MG63 (cell line): ENCODE data around the gene ZFAND2B. TPM values are rescaled to one million over a fixed set of nuclear protein-coding genes. Genes with fewer than 3 reads are reported as not detected.

Experiments used
- DNase-seq: peaks from one replicate; pipeline ENCODE4 v3.0.0-alpha.2; 2020
- H3K27me3 ChIP-seq: fragments of 250-450 bp; sonication (Bioruptor Pico); 2 replicates; pipeline ENCODE4 v1.5.1; 2020; ENCODE audit warnings: mild to moderate bottlenecking, moderate library complexity
- H3K36me3 ChIP-seq: fragments of 250-450 bp; sonication (Bioruptor Pico); 2 replicates; pipeline ENCODE4 v1.5.1; 2020; ENCODE audit warnings: mild to moderate bottlenecking, moderate library complexity
- H3K4me3 ChIP-seq: fragments of 250-450 bp; sonication (Bioruptor Pico); 2 replicates; pipeline ENCODE4 v1.5.1; 2020; ENCODE audit warnings: mild to moderate bottlenecking, moderate library complexity
- H3K9me3 ChIP-seq: fragments of 250-450 bp; sonication (Bioruptor Pico); 2 replicates; pipeline ENCODE4 v1.5.1; 2020; ENCODE audit warnings: mild to moderate bottlenecking, moderate library complexity
- total RNA-seq: library from RNA; depleted of rRNA; stranded (reverse); fragments of >200 nt; shearing (Covaris generic); gene quantifications from 2 replicates; pipeline ENCODE4 v1.2.3, GENCODE V29; 2014; ENCODE audit warnings: low replicate concordance

Gene ZFAND2B
- total RNA-seq, 1 experiment from 2014 or later = 72.7 TPM

DNA sequence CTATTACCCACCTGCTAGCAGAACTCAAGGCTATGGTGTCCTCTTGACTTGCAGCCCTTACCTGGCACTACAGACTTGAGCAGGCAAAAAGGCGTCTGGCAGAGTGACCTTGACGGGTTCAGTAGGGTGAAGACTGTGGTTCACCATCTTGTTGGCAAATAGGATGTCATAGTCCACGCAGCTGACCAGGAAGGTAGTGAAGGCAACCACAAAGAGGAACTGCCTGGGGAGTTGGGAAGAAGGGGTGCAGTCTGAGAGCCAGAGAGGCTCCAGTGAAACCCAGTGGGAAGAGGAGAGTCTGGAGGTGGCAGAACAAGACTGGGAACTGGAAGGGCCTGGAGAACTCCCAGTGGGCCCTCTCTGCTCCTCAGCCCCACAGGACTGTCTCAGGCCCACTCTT is 18.8 kb downstream of the ZFAND2B start:
- no peaks in the 10 kb centered on the region for H3K9me3 ChIP-seq
- no peak overlapping the region for H3K4me3 ChIP-seq
- peaks cover 54% of the 10 kb centered on the region for H3K36me3 ChIP-seq
- no peaks in the 10 kb centered on the region for H3K27me3 ChIP-seq
- no peak for DNase-seq

DNA sequence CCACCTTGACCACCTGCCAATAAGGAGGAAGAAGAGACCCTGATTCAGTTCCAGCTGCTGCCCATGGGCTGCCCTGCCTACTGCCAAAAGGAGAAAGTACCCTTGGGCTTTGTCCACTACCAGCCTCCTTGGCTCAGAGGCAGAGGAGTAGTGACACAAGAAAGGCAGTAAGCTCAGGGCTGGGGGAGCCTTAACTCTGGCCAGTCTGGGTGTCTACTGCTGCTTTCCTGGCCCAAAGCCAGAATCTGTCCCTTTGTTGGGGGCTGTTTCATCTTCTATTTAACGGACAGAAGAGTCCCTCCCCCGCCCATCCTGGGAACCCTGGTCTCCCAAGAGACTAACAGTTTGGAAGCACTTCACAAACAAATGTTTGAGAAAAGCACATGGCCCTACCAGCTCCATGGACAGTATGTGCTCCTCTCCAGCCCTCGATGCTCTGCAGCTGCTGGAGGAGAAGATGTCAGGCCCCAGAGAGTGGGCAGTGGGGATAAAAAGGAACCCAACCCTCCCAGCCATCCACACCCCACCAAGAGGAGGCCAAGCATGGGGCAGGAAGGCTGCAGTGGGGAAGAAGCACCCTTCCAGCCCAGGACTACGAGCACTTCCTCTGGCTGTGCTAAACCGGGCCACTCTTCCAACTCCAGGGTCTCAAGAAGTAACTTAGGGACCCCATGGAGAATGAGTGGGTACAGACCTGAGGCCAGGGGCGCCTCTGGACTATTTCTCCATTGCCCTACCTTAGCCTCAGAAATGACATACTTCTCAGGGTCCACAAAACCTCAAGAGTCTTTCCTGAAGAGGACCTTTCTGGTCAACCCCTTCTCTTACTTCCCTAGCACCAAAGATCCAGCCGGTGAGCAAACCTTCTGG is 21.7 kb downstream of the ZFAND2B start:
- DNase-seq = no peak
- Histone ChIP-seq H3K36me3 (peaks cover 57% of the 10 kb centered on the region), H3K9me3 (no peaks in the 10 kb centered on the region), H3K27me3 (no peaks in the 10 kb centered on the region), H3K4me3 (peak overlapping the region; percentile 74)

DNA sequence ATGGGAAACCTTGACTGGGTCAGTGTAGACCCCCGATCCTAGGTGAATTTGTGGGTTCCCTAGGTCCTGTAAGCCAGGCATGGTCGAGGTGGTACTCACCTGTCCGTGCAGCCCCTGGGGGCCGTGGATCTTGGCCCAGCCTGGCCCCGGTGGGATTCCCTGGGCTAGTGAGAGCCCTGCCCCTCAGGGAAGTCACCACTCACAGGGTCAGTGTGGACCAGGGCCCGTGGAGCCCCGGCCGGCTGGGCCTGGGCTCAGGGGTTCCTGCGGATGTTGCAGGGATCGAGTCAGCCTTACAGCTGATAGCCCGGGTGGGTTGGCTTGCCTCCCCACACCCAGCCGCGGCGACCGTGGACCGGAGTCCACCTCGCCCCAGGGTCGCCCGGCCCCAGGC is 22.3 kb downstream of the ZFAND2B start:
- no peaks in the 10 kb centered on the region for H3K27me3 ChIP-seq
- no peaks in the 10 kb centered on the region for H3K9me3 ChIP-seq
- peak overlapping the region; percentile 74 for H3K4me3 ChIP-seq
- DNase-seq = no peak
- peaks cover 57% of the 10 kb centered on the region for H3K36me3 ChIP-seq

DNA sequence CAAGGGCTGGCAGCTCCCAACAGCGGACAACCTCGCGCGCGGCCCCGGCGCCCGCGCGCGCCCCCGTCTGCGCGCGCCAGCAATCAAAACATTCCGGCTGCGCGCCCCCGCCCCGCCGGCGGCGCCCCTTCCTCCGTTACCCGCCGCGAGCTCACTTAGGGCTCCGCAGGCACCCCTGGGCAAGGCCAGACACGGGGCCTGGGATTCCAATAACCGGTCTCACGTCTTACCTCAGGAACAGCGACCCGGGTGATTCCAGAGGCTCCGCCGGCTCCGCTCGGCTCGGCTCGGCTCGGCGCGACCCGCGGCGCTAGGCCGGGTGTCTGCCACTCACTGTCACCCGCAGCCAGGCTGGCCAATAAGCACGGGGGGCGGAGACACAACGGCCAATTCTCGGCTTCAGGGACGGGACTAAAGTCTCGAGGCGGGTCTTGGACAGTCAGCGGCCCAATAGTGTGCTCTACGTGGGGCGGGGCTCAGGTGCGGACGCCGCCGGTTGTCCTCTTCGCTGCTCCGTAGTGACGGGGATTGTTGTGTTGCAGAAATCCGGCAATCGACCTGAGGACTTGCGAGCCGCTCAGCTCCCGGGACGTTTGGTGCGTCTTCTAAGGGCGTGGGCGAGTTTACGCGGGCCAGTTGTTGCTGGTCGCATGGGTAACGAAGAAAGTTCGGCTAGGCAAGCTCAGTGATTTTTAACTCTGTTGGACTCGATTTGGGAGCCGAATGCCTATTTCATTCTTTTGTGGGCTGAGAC is 22.9 kb downstream of the ZFAND2B start, which contains the start of the genes ANKZF1 and ATG9A:
Gene ANKZF1, plus strand, starts transcription at position 502 of the 754 bp plus-strand sequence. CDS start 452 bp downstream, outside the sequence.
Gene ATG9A, minus strand, starts transcription at position 332 of the 754 bp plus-strand sequence. CDS start 1,612 bp downstream, outside the sequence.
- Histone ChIP-seq H3K9me3 (no peaks in the 10 kb centered on the region), H3K27me3 (no peaks in the 10 kb centered on the region), H3K36me3 (peaks cover 55% of the 10 kb centered on the region), H3K4me3 (peak within 1 kb of the TSS; percentile 74)
- peak; percentile 99 for DNase-seq

DNA sequence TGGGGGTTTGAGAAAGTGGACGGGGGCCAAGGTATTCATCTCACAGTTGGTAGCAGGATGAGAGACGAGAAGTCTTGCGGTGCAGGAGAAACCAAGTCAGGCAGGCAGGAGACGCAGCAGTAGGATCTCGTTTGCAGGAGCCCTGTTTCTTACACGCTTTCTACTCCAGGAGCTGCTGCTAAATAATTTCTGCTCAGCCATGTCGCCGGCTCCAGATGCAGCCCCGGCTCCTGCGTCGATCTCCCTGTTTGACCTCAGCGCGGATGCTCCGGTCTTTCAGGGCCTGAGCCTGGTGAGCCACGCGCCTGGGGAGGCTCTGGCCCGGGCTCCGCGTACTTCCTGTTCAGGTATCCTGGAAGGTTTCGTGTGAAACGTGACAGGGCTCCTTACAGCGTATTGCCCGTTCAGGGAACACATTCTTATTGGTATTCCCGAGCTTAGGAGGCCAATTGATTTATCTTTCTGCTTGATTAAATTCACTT is 23.5 kb downstream of the ZFAND2B start:
- peak; percentile 53 for DNase-seq
- Histone ChIP-seq H3K27me3 (no peaks in the 10 kb centered on the region), H3K9me3 (no peaks in the 10 kb centered on the region), H3K36me3 (peaks cover 49% of the 10 kb centered on the region), H3K4me3 (peak overlapping the region; percentile 74)

DNA sequence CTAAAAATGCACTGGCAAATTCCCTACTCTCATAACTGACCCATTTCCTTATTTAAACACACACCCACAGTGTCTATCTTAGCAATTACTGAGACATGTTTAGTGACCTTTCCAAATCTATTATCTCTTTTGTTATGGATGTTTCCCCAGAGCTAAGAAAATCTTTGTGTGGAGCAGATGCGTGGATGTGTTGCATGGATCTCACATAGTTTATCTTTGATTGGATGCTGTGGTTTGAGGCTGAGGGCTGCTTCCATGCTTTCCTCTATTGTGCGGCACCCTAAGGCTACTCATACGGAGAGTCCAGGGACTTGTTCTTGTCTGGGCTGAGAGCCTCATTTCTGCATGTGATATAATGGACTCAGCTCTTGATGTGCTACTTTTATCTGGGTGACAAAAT is 27.7 kb downstream of the ZFAND2B start:
- DNase-seq = no peak
- Histone ChIP-seq H3K36me3 (peaks cover 29% of the 10 kb centered on the region), H3K9me3 (no peaks in the 10 kb centered on the region), H3K4me3 (no peak overlapping the region), H3K27me3 (no peaks in the 10 kb centered on the region)

DNA sequence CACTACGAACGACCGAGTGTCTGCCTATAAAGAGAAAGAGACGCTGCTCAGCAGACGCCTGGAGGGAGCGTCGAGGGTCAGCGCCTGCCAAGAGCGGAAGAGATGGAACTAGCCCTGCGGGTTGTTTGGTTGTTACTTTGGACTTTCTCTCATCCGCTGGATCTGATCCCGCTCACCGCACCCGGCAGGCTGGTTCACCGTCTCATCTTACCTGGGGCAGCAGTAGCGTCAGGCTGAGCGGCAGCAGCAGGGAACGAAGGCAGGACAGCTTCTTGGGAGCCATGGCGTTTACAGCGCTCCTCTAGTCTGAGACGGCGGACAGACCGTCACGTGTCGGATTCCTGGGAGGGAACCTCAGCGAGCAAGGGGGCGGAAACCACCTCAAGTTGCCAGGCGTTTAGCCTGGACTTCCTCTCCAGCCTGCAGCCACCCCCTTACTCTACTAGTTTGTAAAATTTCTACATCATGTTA is 36.7 kb downstream of the ZFAND2B start:
- Histone ChIP-seq H3K4me3 (no peak overlapping the region), H3K27me3 (no peaks in the 10 kb centered on the region), H3K36me3 (peaks cover 17% of the 10 kb centered on the region), H3K9me3 (no peaks in the 10 kb centered on the region)
- DNase-seq = no peak

DNA sequence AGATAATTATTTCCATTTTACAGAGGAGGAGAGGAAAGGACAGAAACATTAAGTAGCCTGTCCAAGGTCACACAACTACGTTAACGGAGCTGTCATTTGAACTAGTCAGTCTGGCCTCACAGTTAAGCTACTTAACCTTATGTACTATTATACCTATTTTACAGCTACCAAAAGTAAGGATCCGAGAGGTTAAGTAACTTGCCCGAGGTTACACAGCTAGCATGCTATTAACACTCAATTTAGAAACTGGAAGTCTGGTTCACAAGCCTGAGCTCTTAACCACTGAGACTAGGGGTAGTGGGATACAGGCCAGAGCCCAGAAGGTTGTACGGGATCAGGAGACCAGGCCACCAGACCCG is 38.2 kb downstream of the ZFAND2B start:
- DNase-seq = no peak
- H3K9me3 ChIP-seq = no peaks in the 10 kb centered on the region
- peak overlapping the region; percentile 90 for H3K4me3 ChIP-seq
- H3K36me3 ChIP-seq = peaks cover 18% of the 10 kb centered on the region
- no peaks in the 10 kb centered on the region for H3K27me3 ChIP-seq

DNA sequence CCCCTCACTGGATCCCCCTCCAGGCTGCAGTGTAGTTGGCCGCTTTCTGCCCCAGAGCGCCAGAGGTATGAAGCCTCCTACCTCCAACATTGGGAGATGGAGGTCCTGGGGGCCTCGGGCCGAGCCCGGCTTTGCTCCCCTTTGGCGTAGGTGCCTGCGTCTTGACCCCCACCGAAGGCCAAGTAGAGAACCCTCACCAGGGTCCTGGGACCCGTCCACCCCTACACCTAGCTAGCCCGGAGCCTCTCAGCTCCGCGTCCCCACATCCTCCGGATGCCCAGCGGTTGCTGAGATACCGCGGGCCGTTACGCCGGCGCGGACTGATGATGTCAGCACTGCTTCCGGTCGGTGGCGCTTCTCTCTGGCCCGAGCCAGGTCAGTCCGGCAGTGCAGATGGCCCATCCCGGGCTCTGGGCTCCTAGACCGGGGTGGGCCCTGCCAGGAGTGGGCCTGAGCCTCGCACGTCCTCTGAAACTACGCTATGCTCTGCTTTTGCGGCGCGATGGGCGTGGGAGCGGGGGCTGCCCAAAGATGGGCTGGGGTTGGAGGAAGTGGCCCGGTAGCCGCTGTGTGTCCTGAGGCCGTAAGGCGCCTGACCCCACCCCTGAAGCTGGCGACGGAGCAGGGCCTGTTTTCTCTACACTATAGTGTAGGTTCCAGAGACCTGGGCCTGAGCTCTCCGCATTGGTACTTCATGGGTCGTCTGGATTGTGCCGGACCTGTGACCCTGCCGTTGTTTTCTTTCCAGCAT is 38.7 kb downstream of the ZFAND2B start, which contains the start of the genes GLB1L and STK16:
Gene GLB1L, minus strand, starts transcription at position 297 of the 751 bp plus-strand sequence. CDS start 1,871 bp downstream, outside the sequence.
Gene STK16, plus strand, starts transcription at position 332 of the 751 bp plus-strand sequence. CDS start 521 bp downstream, outside the sequence.
- Histone ChIP-seq H3K4me3 (peak within 1 kb of the TSS; percentile 90), H3K9me3 (no peaks in the 10 kb centered on the region), H3K27me3 (no peaks in the 10 kb centered on the region), H3K36me3 (peaks cover 18% of the 10 kb centered on the region)
- peak; percentile 93 for DNase-seq

DNA sequence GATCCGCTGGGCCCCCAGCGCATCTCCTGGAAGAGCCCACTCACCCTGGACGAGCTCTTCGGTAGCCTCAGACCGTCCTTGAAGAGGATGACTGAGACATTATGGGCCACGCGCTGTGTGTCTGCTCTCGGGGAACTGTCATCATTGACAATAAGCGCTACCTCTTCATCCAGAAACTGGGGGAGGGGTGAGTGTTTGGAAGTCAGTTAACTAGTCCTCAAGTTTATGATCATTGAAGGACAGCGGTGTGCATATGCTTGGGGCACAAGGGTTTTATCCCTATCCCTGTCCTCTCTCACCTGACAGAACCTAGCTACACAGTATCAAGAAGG is 39.3 kb downstream of the ZFAND2B start:
- Histone ChIP-seq H3K9me3 (no peaks in the 10 kb centered on the region), H3K27me3 (no peaks in the 10 kb centered on the region), H3K4me3 (peak overlapping the region; percentile 90), H3K36me3 (peaks cover 18% of the 10 kb centered on the region)
- DNase-seq = no peak

DNA sequence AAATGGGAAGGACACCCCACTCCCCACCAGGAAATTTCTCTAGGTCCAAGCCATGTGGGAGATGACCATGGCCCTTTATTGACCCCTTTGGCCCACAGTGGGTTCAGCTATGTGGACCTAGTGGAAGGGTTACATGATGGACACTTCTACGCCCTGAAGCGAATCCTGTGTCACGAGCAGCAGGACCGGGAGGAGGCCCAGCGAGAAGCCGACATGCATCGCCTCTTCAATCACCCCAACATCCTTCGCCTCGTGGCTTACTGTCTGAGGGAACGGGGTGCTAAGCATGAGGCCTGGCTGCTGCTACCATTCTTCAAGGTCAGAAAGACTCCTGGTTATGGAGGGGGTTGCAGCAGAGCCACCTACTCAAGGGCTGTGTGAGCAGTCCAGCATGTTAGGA is 40.0 kb downstream of the ZFAND2B start:
- H3K4me3 ChIP-seq = no peak overlapping the region
- no peak for DNase-seq
- no peaks in the 10 kb centered on the region for H3K27me3 ChIP-seq
- H3K36me3 ChIP-seq = peaks cover 18% of the 10 kb centered on the region
- H3K9me3 ChIP-seq = no peaks in the 10 kb centered on the region

DNA sequence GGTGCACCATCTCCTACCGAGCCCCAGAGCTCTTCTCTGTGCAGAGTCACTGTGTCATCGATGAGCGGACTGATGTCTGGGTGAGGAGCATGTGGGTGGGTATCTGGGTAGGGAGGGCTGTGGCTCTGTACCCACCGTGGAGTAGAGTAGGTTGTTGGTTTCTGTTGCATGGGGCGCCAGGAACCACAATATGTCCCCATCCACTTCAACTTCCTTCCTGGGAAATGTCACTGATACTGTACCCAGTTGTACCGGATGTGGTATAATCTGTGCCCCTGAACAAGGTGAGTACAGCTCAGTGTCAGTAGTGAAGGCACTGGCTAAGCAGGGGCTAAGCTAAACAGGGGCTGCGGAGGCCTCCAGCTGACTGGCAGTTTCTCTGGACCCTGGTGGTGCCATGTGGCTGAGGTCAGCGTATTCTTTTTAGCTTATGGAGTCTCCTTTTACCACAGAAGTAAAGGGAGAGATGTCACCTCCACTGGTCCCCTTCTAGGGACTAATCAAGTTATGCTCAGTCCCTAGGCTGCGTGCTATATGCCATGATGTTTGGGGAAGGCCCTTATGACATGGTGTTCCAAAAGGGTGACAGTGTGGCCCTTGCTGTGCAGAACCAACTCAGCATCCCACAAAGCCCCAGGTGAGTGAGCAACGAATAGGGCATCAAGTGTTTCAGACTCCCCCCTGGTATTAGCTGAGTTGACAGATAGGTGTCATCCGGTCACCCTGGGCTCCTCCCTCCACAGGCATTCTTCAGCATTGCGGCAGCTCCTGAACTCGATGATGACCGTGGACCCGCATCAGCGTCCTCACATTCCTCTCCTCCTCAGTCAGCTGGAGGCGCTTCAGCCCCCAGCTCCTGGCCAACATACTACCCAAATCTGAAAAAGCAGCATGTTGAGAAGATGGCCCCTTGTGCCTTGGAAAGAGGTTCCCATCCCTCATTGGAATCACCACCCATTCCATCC is 41.4 kb downstream of the ZFAND2B start:
- H3K27me3 ChIP-seq = no peaks in the 10 kb centered on the region
- H3K4me3 ChIP-seq = no peak overlapping the region
- no peak for DNase-seq
- peaks cover 18% of the 10 kb centered on the region for H3K36me3 ChIP-seq
- H3K9me3 ChIP-seq = no peaks in the 10 kb centered on the region

DNA sequence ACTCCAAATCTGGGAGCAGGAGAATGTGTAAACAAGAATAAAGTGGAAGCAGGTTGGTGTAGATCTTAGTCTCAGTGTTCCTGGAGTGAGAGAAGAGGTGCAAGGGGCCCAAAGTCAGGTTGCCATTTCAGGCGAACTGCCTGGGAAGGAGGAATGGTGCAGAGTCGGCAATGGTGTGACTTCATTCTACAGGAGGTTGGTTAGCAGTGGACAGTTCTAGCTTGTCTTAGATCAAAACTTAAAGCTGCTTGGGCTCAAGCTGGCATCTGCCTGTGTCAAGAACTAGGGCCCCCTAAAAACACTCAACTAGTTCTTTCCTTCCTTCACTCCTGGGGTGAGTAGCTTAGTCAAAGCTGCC is 42.2 kb downstream of the ZFAND2B start:
- H3K27me3 ChIP-seq = no peaks in the 10 kb centered on the region; the same call in 1 of the 2 replicates
- H3K9me3 ChIP-seq = no peaks in the 10 kb centered on the region
- peaks cover 18% of the 10 kb centered on the region for H3K36me3 ChIP-seq
- DNase-seq = no peak
- H3K4me3 ChIP-seq = no peak overlapping the region

DNA sequence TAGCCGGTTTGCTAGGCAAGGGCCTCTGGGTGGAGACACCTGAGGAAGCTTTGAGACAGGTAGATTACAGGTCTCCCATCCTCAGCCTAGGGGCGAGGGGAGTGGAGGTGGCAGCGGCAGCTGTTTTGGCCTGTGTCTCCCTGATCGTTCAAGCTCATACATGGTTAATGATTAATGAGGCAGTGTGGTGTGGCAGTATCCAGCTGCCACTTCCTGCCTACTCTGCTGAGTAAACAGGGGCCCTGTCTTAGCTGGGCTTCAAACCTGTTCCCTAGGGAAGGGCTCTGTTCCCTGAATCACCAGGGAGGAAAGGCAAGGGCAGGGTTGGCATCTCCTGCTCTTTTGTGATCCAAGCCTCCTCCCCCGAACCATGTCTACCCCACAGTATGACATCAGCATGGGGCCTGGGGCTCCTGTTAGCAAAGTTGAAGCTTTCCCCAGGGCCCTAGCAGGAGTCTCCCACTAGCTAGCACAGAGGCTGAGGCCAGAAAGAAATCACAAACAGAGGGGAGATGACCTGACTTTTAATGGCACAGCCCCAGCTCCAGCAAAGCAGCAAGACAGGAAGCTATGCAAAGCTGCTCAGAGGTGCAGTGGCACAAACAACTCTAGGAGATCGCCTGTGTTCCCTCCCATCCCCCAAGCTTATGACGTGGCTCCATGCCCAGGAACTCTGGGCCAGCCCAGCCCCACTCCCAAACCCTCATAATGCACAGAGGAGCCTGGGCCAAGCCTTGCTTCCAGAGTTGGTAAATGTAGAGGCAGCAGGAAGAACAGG is 42.8 kb downstream of the ZFAND2B start:
- Histone ChIP-seq H3K4me3 (no peak overlapping the region), H3K27me3 (peaks cover 5% of the 10 kb centered on the region; the same call in 1 of the 2 replicates), H3K36me3 (peaks cover 18% of the 10 kb centered on the region), H3K9me3 (no peaks in the 10 kb centered on the region)
- DNase-seq = peak; percentile 95
